Heart left ventricle (tissue), 16 donors: ENCODE measurements around the gene CTSW. TPM values are rescaled to one million over a fixed set of nuclear protein-coding genes. Genes with fewer than 3 reads are reported as not detected.
A peak's percentile ranks its signal among the peaks of the same experiment; 100 is the strongest.

Experiments used
- ATAC-seq, 4 donors: fragments of 200-7000 bp; cut with Tn5 transposase; one replicate each; pipeline ENCODE4 v1.9.1; 2020 to 2022; ENCODE audit warnings: moderate library complexity in 4 of 4, mild to moderate bottlenecking in 3 of 4, moderate number of reproducible peaks in 1 of 4
- DNase-seq, 5 donors: peaks; one replicate each; pipeline ENCODE4 v3.0.0-alpha.2; 2020
- H3K27ac ChIP-seq, 12 donors: fragments of 200-600 bp; sonication (generic) in 4 of 12; one replicate each; pipeline versions ENCODE4 v1.5.0 to v1.8.0; 2016 to 2022; ENCODE audit warnings: mild to moderate bottlenecking in 2 of 12
- H3K27me3 ChIP-seq, 9 donors: fragments of 200-600 bp; sonication (generic) in 2 of 9; one replicate each; pipeline versions ENCODE4 v1.5.1 to v1.8.0; 2016 to 2022; ENCODE audit warnings: mild to moderate bottlenecking in 3 of 9
- H3K36me3 ChIP-seq, 9 donors: fragments of 200-600 bp; sonication (generic) in 2 of 9; one replicate each; pipeline versions ENCODE4 v1.5.0 to v1.8.0; 2018 to 2022; ENCODE audit warnings: mild to moderate bottlenecking in 2 of 9
- H3K4me1 ChIP-seq, 12 donors: fragments of 200-600 bp; sonication (generic) in 4 of 12; one replicate each; pipeline versions ENCODE4 v1.5.0 to v1.8.0; 2016 to 2022; ENCODE audit warnings: mild to moderate bottlenecking in 3 of 12
- H3K4me3 ChIP-seq, 12 donors: fragments of 200-600 bp; sonication (generic) in 4 of 12; one replicate each; pipeline versions ENCODE4 v1.5.0 to v1.8.0; 2017 to 2022; ENCODE audit warnings: mild to moderate bottlenecking in 9 of 12, moderate library complexity in 4 of 12
- H3K9me3 ChIP-seq, 12 donors: fragments of 200-600 bp; sonication (generic) in 4 of 12; one replicate each; pipeline versions ENCODE4 v1.5.0 to v1.8.0; 2016 to 2022; ENCODE audit warnings: mild to moderate bottlenecking in 1 of 12
- POLR2A ChIP-seq, 2 donors: fragments of 450-650 bp; IDR thresholded peaks; one replicate each; pipeline ENCODE4 v1.6.1; 2017; ENCODE audit warnings: antibody characterized with exemption in 2 of 2, mild to moderate bottlenecking in 2 of 2, moderate library complexity in 2 of 2
- WGBS, 4 donors: extraction: QIAGEN DNeasy Blood & Tissue Kit in 2 of 4; methylation state at CpG; one replicate each; pipeline versions ENCODE4 v1.1.5 to v1.1.7; 2013 to 2018; 5-methylcytosine and 5-hydroxymethylcytosine counted together
- intact Hi-C, 10 donors: fragments of 100-400 bp; cut with DNase I; formaldehyde crosslinking; loops; one replicate each; pipeline versions ENCODE4 v1.11.1 to v1.14.2; 2022
- polyA plus RNA-seq, 2 donors: library from polyadenylated mRNA; stranded (reverse); fragments of 200-250 nt; gene quantifications; one replicate each; pipeline ENCODE4 v1.2.3, GENCODE V29; 2013
- total RNA-seq, 9 donors: library from RNA; depleted of rRNA in 2 of 9; stranded (reverse); fragments of >200 nt in 2 of 9; fragmentation: NEBNext Ultra II Directional in 3 of 9; extraction: Animal tissue kit (Norgen Biotek cat#: 25700) in 3 of 9; gene quantifications; one replicate each; pipeline versions ENCODE4 v1.1.0 to v1.2.4, GENCODE V29; 2016 to 2023
- TF ChIP-seq, protein P1 (sequence below), 12 donors: fragments of 200-600 bp; sonication (generic) in 4 of 12; IDR thresholded peaks; one replicate each; pipeline versions ENCODE4 v1.5.0 to v1.8.0; 2018 to 2022; ENCODE audit warnings: antibody characterized with exemption in 12 of 12, mild to moderate bottlenecking in 5 of 12
- donor health status: ischemic (EF 13 %, LVEDD 7.1; RV severe dilation, severe dysfunction).
- donor health status: healthy with polysubstance abuse.
- donor health status: DM: no; HTN: yes; CAD: no.
- donor health status: DM: no; HTN: no; CAD: no.
- donor health status: ischemic (EF 25% LVEDD 6.9; RV normal size, moderate dysfunction).
- donor health status: ischemic (EF 25% LVEDD 5.7; RV mildly dilated, moderate dysfunction).
- donor health status: healthy.
- donor health status: DM: yes; HTN: yes; CAD: no.
- donor health status: ischemic (EF 35%, LVEDD 5.7; RV mildly dilated, moderate dysfunction).
- donor health status: nonischemic (EF 11% LVEDD 7.7; RV severe dilation, severe dysfunction).
- donor health status: DM: yes; HTN: yes; CAD: no.
- donor health status: PGD.
- donor health status: ischemic (EF 29% LVEDD 5.4; RV normal size, mild dysfunction).
- donor health status: nonischemic (EF 23%, LVEDD 6.1; RV moderate dilation, normal function).

CTSW gene
- total and polyA plus RNA-seq, 11 donors = 0.16 to 9.4 (median 0.84) TPM; not detected in 1

GRCh38 chr11:65899356-65900124, 19.9 kb downstream of the CTSW start:
- Histone ChIP-seq H3K27me3 (peaks cover 0 to 15% (median 0%) of the 10 kb centered on the region in 9 donors), H3K27ac (peak overlapping the region in 8 of 12 donors; percentile 20 to 82 (median 65)), H3K4me1 (peaks cover 0 to 31% (median 19%) of the 10 kb centered on the region in 12 donors), H3K36me3 (no peaks in the 10 kb centered on the region), H3K4me3 (peak overlapping the region; percentile 41 to 81 (median 61)), H3K9me3 (no peaks in the 10 kb centered on the region)
- DNase-seq (peak; percentile 56 to 83 (median 65)), ATAC-seq (peak in 3 of 4 donors; percentile 63 to 72 (median 72))
- 2 to 3% (median 2%) methylated on average over 34 to 78 of the region's 78 CpGs for WGBS, 4 donors
- peak in 1 of 2 donors; percentile 29 for TF ChIP-seq POLR2A (IDR thresholded peaks at IDR 0.05)
- TF ChIP-seq, protein P1, sequence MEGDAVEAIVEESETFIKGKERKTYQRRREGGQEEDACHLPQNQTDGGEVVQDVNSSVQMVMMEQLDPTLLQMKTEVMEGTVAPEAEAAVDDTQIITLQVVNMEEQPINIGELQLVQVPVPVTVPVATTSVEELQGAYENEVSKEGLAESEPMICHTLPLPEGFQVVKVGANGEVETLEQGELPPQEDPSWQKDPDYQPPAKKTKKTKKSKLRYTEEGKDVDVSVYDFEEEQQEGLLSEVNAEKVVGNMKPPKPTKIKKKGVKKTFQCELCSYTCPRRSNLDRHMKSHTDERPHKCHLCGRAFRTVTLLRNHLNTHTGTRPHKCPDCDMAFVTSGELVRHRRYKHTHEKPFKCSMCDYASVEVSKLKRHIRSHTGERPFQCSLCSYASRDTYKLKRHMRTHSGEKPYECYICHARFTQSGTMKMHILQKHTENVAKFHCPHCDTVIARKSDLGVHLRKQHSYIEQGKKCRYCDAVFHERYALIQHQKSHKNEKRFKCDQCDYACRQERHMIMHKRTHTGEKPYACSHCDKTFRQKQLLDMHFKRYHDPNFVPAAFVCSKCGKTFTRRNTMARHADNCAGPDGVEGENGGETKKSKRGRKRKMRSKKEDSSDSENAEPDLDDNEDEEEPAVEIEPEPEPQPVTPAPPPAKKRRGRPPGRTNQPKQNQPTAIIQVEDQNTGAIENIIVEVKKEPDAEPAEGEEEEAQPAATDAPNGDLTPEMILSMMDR (IDR thresholded peaks at IDR 0.05) = no peak
- intact Hi-C loops = no loop called here

DNA sequence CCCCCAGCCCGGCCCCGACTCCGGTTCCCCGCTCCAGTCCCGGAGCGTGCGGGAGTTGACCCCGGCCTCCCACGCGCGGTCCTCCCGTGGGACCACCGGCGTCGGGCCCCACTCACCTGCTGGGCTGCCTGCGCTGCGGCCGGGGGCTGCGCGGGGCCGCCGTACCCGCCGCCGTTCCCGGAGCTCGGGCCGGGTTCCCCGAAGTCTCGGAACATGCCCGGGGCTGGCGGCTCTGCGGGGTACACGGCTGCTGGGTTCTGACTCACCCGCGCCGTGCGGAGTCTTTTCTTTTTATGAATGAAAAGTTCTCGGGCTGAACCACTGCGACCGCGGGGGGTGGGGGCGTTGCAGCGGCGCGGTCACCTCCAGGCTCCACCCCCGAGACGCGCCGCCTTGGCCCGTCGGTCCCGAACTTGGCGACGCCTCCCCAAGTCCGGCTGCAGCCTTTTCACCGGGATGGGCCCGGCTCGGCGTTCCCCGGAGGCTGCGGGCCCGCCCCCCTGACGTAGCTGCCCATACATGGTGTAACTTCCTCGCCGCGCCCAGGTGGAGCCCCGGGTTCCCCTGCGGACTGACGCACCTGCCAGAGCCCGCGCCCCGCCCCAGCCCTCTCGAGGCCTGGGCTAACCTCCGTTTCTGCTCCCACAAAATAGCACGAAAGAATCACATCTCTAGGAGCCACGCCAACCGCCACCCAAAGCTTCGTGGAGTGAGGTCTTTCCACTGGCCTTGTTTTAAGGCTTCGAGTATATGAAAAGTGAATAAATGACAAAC, 20.7 kb downstream of the CTSW start, which contains the start of gene FOSL1:
Gene FOSL1 (minus strand): TSS at position 264 of the 774 bp plus-strand sequence. CDS start 49 bp downstream, at position 215.
- Histone ChIP-seq H3K9me3 (no peaks in the 10 kb centered on the region), H3K27ac (peak within 1 kb of the TSS in 8 of 12 donors; percentile 20 to 82 (median 65)), H3K4me3 (peak within 1 kb of the TSS; percentile 41 to 81 (median 61)), H3K36me3 (no peaks in the 10 kb centered on the region), H3K4me1 (peaks cover 0 to 27% (median 18%) of the 10 kb centered on the region in 12 donors), H3K27me3 (peaks cover 0 to 15% (median 0%) of the 10 kb centered on the region in 9 donors)
- TF ChIP-seq POLR2A (IDR thresholded peaks at IDR 0.05) = peak in 1 of 2 donors; percentile 71
- TF ChIP-seq, protein P1 (IDR thresholded peaks at IDR 0.05) = peak in 1 of 12 donors; percentile 17
- ATAC-seq (peak; percentile 77 to 96 (median 92)), DNase-seq (peak; percentile 86 to 93 (median 89))
- intact Hi-C loops = no loop called here
- 2 to 6% (median 2%) methylated on average over 31 to 80 of the region's 80 CpGs for WGBS, 4 donors

DNA sequence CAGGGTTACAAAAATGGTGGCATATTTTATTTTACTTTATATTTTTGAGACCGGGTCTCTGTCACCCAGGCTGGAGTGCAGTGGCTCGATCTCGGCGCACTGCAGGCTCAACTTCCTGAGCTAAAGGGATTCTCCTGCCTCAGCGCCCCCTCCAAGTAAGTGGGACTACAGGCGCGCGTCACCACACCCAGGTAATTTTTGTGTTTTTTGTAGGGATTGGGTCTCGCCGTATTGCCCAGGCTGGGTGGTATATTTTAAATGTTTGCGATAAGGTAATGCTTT, 21.2 kb downstream of the CTSW start:
- ATAC-seq = no peak
- peaks cover 0 to 27% (median 18%) of the 10 kb centered on the region in 12 donors for H3K4me1 ChIP-seq
- peak overlapping the region in 6 of 12 donors; percentile 20 to 82 (median 65) for H3K27ac ChIP-seq
- 69 to 80% (median 73%) methylated on average over 11 of the region's 11 CpGs for WGBS, 4 donors
- peak overlapping the region in 11 of 12 donors; percentile 51 to 81 (median 61) for H3K4me3 ChIP-seq
- no peak for TF ChIP-seq POLR2A (IDR thresholded peaks at IDR 0.05)
- TF ChIP-seq, protein P1 (IDR thresholded peaks at IDR 0.05) = no peak
- no peaks in the 10 kb centered on the region for H3K9me3 ChIP-seq
- no peak for DNase-seq
- H3K36me3 ChIP-seq = no peaks in the 10 kb centered on the region
- intact Hi-C loops = no loop called here
- H3K27me3 ChIP-seq = peaks cover 0 to 15% (median 0%) of the 10 kb centered on the region in 9 donors

- Histone ChIP-seq H3K27ac (no peak overlapping the region), H3K4me1 (peaks cover 0 to 26% (median 18%) of the 10 kb centered on the region in 12 donors), H3K36me3 (no peaks in the 10 kb centered on the region), H3K4me3 (no peak overlapping the region), H3K9me3 (no peaks in the 10 kb centered on the region), H3K27me3 (peaks cover 0 to 15% (median 0%) of the 10 kb centered on the region in 9 donors)
- ATAC-seq (no peak), DNase-seq (peak in 1 of 5 donors; percentile 15)
- intact Hi-C loops = no loop called here
- TF ChIP-seq, protein P1 (IDR thresholded peaks at IDR 0.05) = no peak
- no peak for TF ChIP-seq POLR2A (IDR thresholded peaks at IDR 0.05)
- WGBS, 4 donors = 28 to 56% (median 32%) methylated on average over 3 to 5 of the region's 5 CpGs
Measured at GRCh38 chr11:65903068-65903481, 23.4 kb downstream of the CTSW start.
